K562 (cell line): ENCODE data around the gene PRKACG. TPM values are rescaled to one million over a fixed set of nuclear protein-coding genes. Genes with fewer than 3 reads are reported as not detected.

Source experiments
- ATF7 ChIP-seq: fragments of 450-650 bp; IDR thresholded peaks from 2 replicates; pipeline ENCODE4 v1.7.1; 2014; ENCODE audit warnings: mild to moderate bottlenecking, moderate library complexity
- CBFA2T3 ChIP-seq: fragments of 450-650 bp; IDR thresholded peaks from 2 replicates; pipeline ENCODE4 v1.6.1; 2017
- CCAR2 ChIP-seq: fragments of 200-400 bp; formaldehyde crosslinking; IDR thresholded peaks from 2 replicates; pipeline ENCODE4 v1.6.1; 2017; ENCODE audit warnings: mild to moderate bottlenecking, low read depth, low read length
- ETV5 ChIP-seq: sonication (generic); formaldehyde crosslinking; IDR thresholded peaks from 2 replicates; pipeline ENCODE4 v1.4.0; 2020; ENCODE audit warnings: low read depth, mild to moderate bottlenecking, missing genetic modification reagents
- HDAC1 ChIP-seq, 2 experiments: fragments of 450-650 bp; IDR thresholded peaks; 2 replicates each; pipeline ENCODE4 v1.6.1; 2016 to 2017; ENCODE audit warnings: inconsistent platforms in 1 of 2, mild to moderate bottlenecking in 1 of 2, moderate library complexity in 1 of 2
- MEF2D ChIP-seq: conservative IDR thresholded peaks from 2 replicates; pipeline ENCODE4 v1.6.1; 2016; ENCODE audit warnings: low read depth, missing genetic modification characterization, missing compliant biosample characterization
- SAFB2 ChIP-seq: fragments of 200-400 bp; formaldehyde crosslinking; IDR thresholded peaks from 2 replicates; pipeline ENCODE4 v1.6.1; 2018; ENCODE audit warnings: borderline replicate concordance, low read length, low read depth, moderate library complexity; ENCODE audit not compliant: severe bottlenecking
- SAP30 ChIP-seq: fragments of 200-600 bp; sonication (generic); IDR thresholded peaks from 2 replicates; pipeline ENCODE4 v1.6.1; 2012; ENCODE audit warnings: borderline replicate concordance, low read depth, mild to moderate bottlenecking, moderate library complexity, low read length, control low read depth, inconsistent platforms; ENCODE audit not compliant: insufficient read depth, poor library complexity, severe bottlenecking
- THAP7 ChIP-seq: fragments of 250-450 bp; sonication (Bioruptor Pico); IDR thresholded peaks from 2 replicates; pipeline ENCODE4 v1.5.0; 2021
- TSHZ1 ChIP-seq: fragments of 250-450 bp; sonication (Bioruptor Pico); IDR thresholded peaks from 2 replicates; pipeline ENCODE4 v1.4.0; 2020; ENCODE audit warnings: mild to moderate bottlenecking, moderate library complexity
- ZNF165 ChIP-seq: fragments of 250-450 bp; sonication (Bioruptor Pico); IDR thresholded peaks from 2 replicates; pipeline ENCODE4 v1.4.0; 2020; ENCODE audit warnings: borderline replicate concordance
- ZNF507 ChIP-seq: conservative IDR thresholded peaks from 2 replicates; pipeline ENCODE4 v1.6.1; 2017; ENCODE audit warnings: missing genetic modification characterization, missing compliant biosample characterization
- polyA plus RNA-seq, 8 experiments: library from polyadenylated mRNA; depleted of rRNA in 4 of 8; stranded (reverse) in 5 of 8; unstranded in 3 of 8; fragments of >200 nt; fragmentation: Nextera tagmentation in 2 of 8; fragmentation: Illumina TruSeq in 1 of 8; extraction: Ambion mirVana in 2 of 8; extraction: Trizol in 1 of 8; gene quantifications; 2 replicates each; pipeline versions ENCODE4 v1.2.1 to v1.2.3, GENCODE V29; 2011 to 2014; ENCODE audit warnings: inconsistent platforms in 1 of 8, missing spikeins in 1 of 8
- total RNA-seq, 7 experiments: library from RNA; depleted of rRNA in 6 of 7; stranded (reverse); fragments of >200 nt in 6 of 7; fragmentation: Illumina TruSeq in 2 of 7; extraction: Trizol in 2 of 7; gene quantifications; 2 replicates each; pipeline versions ENCODE4 v1.2.1 to v1.2.3, GENCODE V29; 2011 to 2021; ENCODE audit warnings: low replicate concordance in 1 of 7
- TF ChIP-seq, protein P1 (sequence below): fragments of 200-400 bp; formaldehyde crosslinking; IDR thresholded peaks from 2 replicates; pipeline ENCODE4 v1.6.1; 2017; ENCODE audit warnings: mild to moderate bottlenecking, low read depth, low read length, moderate library complexity
- TF ChIP-seq, protein P2 (sequence below): fragments of 250-450 bp; sonication (Bioruptor Pico); IDR thresholded peaks from 2 replicates; pipeline ENCODE4 v1.5.0; 2021; ENCODE audit warnings: mild to moderate bottlenecking, borderline replicate concordance
- TF ChIP-seq, protein P3 (sequence below): fragments of 250-450 bp; sonication (Bioruptor Pico); IDR thresholded peaks from 2 replicates; pipeline ENCODE4 v1.8.0; 2022; ENCODE audit warnings: moderate library complexity, mild to moderate bottlenecking, inconsistent platforms

Gene PRKACG
- total and polyA plus RNA-seq, 9 of the 15 experiments (the other 6 are each of a cell fraction or from before 2014, with no cell fraction given), result not detected

DNA sequence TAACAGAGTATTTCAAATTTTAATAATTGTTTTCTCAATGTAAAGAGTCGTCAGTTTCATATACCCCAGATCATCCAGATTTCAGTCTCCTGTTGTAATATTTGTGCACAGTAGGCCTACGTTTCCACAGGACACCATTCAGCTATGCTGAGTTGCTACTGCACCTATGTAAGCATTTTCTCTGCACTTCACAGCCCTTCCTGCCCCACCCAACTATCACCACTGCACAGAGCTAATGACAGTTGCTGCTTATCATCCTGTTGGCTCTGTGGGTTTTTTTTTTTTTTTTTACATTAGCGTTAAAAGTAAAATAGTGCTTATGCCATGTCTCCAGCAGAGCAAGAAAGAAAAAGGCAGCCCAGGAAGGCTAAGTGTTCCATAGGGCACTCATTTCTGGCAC, 5.9 kb upstream of the PRKACG start (continued):
- TF ChIP-seq, protein P1, sequence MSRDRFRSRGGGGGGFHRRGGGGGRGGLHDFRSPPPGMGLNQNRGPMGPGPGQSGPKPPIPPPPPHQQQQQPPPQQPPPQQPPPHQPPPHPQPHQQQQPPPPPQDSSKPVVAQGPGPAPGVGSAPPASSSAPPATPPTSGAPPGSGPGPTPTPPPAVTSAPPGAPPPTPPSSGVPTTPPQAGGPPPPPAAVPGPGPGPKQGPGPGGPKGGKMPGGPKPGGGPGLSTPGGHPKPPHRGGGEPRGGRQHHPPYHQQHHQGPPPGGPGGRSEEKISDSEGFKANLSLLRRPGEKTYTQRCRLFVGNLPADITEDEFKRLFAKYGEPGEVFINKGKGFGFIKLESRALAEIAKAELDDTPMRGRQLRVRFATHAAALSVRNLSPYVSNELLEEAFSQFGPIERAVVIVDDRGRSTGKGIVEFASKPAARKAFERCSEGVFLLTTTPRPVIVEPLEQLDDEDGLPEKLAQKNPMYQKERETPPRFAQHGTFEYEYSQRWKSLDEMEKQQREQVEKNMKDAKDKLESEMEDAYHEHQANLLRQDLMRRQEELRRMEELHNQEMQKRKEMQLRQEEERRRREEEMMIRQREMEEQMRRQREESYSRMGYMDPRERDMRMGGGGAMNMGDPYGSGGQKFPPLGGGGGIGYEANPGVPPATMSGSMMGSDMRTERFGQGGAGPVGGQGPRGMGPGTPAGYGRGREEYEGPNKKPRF, result no peak
- TF ChIP-seq CBFA2T3, result peak; percentile 89
- TF ChIP-seq, protein P2, sequence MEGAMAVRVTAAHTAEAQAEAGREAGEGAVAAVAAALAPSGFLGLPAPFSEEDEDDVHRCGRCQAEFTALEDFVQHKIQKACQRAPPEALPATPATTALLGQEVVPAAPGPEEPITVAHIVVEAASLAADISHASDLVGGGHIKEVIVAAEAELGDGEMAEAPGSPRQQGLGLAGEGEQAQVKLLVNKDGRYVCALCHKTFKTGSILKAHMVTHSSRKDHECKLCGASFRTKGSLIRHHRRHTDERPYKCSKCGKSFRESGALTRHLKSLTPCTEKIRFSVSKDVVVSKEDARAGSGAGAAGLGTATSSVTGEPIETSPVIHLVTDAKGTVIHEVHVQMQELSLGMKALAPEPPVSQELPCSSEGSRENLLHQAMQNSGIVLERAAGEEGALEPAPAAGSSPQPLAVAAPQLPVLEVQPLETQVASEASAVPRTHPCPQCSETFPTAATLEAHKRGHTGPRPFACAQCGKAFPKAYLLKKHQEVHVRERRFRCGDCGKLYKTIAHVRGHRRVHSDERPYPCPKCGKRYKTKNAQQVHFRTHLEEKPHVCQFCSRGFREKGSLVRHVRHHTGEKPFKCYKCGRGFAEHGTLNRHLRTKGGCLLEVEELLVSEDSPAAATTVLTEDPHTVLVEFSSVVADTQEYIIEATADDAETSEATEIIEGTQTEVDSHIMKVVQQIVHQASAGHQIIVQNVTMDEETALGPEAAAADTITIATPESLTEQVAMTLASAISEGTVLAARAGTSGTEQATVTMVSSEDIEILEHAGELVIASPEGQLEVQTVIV (CRISPR knock-in tag), result no peak
- TF ChIP-seq, protein P3, sequence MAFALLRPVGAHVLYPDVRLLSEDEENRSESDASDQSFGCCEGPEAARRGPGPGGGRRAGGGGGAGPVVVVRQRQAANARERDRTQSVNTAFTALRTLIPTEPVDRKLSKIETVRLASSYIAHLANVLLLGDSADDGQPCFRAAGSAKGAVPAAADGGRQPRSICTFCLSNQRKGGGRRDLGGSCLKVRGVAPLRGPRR (CRISPR knock-in tag), result no peak
- no peak for TF ChIP-seq ZNF165 (CRISPR knock-in tag)
- no peak for TF ChIP-seq CCAR2
- no peak for TF ChIP-seq THAP7 (CRISPR knock-in tag)
- TF ChIP-seq ZNF507, result no peak
- no peak for TF ChIP-seq TSHZ1
- TF ChIP-seq SAP30, result no peak
- TF ChIP-seq ATF7, result no peak
- TF ChIP-seq HDAC1 (IDR thresholded peaks at IDR 0.05), result no peak
- TF ChIP-seq ETV5 (CRISPR knock-in tag), result 0 out of 2 replicates have a peak, but pooled peaks have one; percentile 23
- TF ChIP-seq SAFB2, result no peak
- no peak for TF ChIP-seq MEF2D (tag)
